GM21619 (cell line): Measurements from ENCODE around the gene MED13L.

ENCODE experiments used
- ATAC-seq: cut with Tn5 transposase; IDR thresholded peaks from one replicate; pipeline ENCODE4 v1.9.1; 2021; ENCODE audit not compliant: unreplicated experiment

Gene MED13L

DNA sequence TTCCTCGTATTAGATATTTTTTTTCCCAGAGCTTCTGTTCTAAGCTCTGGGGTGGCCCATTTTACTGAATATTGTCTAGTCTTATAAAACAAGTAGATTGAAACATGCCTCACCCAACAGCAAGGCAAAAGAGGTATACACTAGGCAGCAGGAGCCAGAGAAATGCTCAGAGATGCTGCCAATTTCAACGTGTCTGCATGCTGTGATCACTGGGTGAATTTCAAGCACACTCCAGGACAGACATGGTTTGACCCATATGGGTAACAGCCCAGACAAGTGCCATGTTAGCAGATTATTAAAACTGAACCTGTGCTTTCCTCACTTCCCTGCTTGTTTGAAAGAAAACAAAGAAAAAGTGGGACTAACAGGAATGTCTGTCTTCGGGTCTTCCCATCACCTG lies 321.3 kb downstream of the MED13L start:
- ATAC-seq = no peak

DNA sequence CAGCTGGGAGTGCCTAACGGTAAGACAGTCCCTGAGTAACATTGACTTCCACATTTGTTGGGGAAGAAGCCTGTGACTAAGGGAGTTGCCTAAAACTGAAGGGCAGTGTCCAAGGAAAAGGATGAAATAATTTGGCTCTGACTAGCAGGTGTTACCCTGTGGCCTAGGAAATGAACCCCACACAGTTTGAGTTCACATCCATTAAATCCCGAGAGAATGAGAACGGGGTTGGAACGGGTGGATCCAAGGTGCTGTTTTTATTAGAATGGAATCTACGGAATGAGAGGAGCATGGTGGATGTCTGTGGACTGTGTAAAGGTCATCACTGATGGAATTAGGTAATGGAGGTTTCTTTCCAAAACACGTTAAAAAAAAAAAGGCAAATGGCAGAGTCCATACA lies 324.0 kb downstream of the MED13L start:
- ATAC-seq = no peak

DNA sequence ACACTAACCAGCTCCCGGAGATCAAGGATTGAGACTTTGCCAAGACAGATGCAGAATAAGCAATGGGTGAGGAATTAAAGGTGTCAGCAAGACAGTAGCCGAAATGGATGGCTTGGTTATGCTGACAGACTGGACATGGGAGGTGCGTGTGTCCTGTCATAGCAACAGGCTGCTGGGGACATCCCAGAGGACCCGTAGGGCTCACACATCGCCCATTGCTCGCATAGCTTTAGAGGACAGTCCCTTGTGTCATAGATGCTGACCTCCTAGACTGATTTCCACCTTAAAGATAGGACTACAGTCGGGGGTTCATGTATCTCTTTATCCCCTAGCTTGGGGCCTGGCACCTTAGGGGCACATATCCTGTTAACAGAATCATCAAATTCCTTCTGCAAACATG lies 324.5 kb downstream of the MED13L start:
- ATAC-seq = no peak

DNA sequence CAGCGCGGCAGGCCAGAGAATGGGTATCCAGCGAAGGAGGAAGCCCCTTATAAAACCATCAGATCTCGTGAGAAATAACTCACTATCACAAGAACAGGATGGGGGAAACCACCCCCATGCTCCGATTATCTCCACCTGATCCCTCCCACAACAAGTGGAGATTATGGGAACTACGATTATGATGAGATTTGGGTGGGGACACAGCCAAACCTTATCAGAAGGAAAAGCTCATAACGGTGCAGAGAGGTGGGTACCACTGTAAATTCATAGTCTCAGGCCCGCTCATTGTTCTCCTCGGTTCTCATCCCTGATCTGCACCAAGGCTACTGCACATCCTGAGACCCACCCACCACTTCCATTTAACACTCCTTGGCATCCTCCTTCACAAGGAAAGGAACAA lies 326.5 kb downstream of the MED13L start:
- ATAC-seq = no peak

DNA sequence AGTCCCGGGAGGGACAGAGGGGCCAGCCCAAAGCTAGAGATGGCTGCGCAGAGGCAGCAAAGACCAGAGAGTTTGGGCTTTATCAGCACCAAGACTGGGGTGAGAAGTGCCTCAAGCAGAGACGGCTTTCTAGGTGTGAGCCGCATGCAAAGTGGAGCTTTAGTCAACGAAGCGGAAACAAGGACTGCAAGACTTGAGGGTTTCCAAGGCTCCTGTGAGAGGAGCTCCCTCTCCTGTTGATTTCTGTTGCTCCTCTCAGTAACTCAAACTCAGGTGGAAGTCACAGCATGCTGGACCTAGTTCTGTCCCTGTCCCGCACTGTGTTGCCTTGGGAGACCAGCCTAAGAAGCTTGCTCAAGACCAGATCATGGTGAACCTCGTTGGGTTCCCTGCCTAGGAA lies 327.8 kb downstream of the MED13L start:
- no peak for ATAC-seq

DNA sequence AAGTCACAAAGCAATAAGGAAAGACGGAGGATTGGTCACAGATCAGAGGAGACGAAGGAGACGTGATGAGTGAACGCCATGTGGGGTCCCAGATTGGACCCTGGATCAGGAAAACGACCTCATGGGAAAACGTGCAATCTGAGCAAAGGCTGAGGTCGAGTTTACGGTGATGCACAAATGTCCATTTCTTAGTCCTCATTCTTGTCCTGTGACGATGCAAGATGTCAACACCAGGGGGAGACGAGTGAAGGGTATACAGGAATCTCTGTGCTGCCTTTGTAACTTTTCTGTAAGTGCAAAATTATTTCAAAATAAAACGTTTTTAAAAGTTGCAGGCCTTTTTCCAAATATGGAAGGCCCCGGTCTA lies 329.8 kb downstream of the MED13L start:
- no peak for ATAC-seq

DNA sequence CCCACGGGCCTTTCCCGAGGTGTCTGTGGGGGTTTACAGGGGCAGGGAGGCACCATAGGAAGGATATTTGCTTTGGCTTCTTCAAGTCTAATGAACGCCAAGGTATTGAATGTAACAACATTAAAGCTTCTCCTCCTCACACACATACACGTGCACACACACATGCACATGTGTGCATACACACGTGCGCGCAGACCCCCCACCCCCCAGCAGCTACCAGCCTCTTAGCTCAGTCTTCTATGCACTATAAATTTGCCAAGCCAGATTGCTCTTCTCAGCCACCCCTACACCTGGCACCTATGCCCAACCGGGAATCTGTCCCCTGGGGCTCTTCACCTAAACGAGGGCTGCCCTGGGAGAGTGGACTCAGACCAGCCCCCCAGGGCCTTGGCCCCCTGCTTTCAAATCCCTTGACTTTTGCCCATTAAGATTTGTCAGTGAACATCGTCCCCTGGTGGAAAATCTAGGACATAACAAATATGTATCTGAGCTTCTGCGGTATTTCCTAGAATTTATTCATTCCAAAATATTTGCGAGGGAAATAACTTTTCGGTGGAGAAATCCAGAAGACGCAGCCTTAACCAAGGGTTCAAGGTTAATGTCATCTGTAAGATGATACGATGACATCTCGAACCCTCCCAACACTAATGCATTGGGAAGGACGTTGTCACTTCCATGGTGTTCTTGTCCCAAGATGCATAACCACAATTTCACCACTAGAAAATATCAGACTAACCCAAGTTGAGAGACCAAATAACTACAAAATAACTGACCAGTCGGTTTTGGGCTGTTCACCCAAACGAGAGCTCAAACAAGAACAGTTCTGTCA lies 330.4 kb downstream of the MED13L start:
- no peak for ATAC-seq

DNA sequence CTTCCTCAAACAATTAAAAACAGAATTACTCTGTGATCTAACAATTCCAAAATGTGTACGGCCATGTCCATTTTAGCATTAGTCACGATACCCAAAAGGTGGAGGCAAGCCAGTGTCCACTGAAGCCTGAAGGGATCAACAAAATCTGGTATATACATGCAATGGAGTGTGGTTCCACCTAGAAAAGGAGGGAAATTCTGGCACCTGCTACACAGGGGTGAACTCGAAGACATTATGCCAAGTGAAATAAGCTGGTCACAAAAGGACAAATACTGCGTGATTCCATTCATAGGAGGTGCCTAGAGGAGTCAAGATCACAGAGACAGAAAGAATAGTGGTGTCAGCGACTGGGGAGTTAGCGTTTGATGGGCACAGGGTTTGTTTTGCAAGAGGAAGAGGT lies 331.4 kb downstream of the MED13L start:
- no peak for ATAC-seq

DNA sequence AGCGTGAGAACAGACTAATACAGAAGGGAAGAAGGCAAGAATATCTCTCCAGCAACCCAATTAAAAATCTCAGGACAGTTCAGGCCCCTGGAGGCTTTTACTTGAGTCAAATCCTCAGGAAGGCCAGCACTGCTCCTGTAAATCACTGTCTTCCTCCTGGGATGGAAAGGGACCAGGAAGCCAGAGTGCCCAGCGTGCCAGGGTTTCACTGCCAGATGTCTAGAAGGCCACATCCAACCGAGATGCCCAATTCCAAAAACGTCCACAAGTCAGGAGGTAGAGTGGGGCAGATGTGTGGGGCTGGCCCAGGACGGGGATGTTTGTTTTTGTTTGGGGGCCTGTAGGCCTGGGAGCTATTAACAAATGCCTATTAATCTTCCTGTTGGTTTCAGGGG lies 332.0 kb downstream of the MED13L start:
- ATAC-seq = no peak

DNA sequence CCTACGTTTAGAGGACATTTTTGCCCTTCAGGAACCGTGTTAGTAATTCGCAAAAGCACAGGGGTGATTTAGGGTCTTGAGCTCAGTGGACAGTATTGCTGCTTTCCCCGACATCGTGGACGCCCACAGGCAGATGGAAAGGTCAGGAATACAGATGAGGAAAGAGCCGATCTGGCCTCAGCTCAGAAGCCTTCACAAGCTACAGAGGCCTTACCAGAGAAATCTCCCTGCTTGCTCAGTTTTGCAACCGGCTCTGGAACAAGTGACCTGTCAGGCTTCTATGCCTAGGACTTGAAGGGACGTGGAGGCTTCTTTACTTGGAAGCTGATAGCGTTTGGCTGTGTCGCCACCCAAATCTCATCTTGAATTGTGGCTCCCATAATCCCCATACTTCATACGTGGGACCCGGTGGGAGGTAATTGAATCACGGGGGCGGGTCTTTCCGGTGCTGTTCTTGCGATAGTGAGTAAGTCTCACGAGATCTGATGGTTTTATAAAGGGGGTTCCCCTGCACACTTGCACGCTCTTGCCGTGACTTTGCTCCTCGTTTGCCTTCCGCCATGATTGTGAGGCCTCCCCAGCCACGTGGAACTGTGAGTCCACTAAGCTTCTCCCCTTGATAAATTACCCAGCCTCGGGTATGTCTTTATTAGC lies 332.5 kb downstream of the MED13L start:
- ATAC-seq = no peak

DNA sequence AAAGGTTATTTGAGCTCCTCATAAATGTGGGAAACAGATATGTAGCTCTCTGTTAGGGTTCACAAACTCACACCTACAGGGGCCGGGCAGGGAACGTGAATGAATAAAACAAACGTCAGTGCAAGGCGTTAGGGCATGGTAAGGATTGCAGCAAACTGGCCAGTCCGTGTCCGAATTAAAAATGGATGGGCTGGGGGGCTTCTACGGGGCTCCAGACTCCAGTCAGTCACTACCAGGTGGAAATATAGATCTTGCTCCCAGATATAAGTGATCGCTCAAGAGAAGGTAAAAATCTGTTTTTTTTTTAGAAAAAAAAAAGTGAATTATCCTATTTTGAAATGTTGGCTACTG lies 333.1 kb downstream of the MED13L start:
- ATAC-seq = no peak

DNA sequence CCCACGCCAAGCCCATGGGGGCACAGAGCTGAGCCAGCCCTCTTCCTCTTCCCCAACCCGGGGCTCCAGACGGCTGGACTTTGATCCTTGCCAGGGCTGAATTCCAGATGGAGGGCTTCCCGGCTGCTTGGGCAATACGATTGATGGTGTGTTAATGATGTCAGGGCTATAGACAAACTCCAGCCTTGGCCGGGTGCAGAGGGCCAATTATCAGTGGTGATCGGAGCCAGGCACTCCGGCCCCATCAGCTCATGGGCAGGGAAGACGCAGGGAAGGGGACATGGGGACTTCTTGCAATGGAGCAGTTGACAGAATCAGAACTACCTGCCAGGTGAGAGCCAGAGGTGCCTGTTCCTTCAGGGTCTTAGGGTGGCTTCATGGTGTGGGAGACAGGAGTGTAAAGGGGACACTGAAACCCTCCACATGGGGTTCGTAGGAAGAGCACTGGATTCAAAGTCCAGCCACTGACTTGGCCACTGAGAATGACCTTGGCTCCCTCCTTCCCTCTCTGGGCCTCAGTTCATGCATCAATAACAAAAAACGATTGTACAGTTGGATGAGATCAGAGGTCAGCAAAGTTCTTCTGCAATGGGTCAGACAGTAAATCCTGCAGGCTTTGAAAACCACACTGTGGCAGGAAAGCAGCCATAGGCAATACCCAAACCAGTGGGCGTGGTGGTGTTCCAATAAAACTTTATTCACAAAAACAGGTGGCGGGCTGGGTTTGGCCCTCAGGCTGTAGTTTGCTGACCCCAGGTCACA lies 333.7 kb downstream of the MED13L start:
- ATAC-seq = no peak

DNA sequence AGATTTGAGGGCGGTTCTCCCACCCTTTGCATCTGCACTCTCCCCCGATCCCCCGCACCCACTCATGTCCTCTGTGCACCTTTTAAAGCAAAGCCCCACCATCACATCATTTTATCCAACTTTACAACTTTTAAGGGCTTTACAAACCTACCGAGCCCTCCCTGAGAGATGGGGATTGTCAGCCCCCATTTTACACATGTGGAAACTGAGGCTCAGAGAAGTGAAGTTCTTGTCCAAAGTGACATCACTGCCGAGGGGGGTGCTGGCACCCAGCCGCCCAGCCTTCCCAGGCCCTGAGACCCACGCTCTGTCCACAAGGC lies 334.2 kb downstream of the MED13L start:
- no peak for ATAC-seq

DNA sequence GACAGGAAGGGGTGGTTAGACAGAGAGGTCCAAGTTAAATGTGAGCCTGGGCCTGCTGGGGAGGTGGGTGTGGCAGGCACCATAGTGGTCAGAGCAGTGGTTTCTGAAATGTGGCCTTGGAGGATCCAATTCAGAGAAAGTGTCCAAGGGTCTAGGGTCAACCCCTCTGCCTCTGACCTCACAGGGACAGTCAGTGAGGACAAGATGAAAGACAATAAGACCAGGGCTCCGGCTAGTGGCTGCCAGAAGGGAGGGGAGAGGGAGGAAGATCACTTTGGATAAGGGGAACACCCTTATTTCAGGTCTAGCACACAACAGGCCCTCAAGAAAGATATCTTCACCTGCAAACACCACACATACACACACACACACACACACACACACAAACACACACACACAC lies 335.1 kb downstream of the MED13L start:
- ATAC-seq = no peak

DNA sequence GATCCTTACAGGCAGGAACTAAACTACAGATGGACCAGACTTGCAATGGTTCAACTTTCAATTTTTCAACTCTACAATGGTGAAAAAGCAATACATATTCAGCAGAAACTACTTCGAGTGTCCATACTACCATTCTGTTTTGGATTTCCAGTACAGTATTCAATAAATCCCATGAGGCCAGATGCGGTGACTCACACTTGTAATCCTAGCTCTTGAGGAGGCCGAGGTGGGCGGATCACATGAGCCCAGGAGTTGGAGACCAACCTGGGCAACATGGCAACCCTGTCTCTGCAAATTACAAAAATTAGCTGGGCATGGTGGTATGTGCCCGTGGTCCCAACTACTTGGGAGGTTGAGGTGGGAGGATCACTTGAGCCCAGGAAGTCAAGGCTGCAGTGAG lies 336.1 kb downstream of the MED13L start:
- ATAC-seq = no peak

DNA sequence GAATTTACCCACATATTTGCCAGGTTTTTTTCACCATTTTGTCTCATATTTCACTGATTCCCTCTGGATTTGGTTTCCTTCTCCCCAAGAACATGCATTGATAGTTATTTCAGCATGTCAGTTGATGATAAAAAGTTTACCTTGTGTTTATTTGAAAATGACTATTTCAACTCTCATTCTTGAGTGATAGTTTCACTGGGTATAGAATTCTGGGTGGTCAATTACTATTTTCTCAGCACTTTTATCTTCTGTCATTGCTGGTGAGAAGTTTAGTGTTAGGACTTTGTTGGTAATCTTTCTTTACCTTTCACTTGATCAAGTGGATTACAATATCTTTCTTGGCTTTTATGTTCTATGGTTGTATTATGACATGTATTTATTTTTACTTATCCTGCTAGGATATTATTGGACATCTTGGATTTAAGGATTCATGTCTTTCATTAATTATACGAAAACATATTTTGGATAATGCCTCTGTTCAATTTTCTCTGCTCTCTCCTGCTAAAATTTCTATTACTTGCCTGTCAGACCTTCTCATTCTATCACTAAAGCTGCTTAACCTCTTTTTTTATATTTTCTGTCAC lies 338.6 kb downstream of the MED13L start:
- no peak for ATAC-seq

DNA sequence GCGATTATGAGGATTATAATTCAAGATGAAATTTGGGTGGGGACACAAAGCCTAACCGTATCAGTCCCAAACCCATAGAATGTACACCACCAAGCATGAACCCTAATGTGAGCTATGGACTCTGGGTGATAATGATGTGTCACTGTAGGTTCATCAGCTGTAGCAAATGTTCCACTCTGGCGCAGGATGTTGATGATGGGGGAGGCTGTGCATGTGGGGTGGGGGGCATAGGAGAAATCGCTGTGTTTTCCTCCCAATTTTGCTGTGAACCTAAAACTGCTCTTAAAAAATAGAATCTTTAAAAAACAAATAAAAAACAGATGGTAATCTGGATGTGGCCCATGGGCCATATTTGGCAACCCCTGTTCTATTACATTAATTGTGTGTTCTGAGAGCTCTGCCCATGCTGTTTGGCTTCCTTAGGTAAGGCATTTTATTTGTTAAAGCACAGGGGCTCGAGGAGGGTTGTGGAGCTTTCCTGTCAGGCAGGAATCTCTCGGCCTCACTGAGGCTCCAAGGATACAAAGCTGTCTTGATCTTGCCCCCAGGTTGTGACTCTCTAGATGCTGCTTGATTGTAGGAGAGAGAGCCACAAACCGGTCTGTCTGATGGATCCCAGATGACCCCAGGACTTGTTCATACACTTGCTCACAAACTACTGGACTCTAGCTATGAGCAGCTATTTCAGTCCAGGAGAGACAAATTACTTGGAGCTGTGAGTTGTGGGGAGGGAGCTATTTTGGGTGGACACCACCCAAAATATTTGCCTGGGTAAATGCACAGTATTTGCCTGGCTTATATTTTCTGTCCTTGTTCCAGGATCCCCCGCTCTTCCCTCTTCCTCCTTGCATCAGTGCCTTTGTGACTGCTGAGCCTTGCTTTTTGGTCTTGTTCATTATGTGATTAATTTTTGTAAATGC lies 340.2 kb downstream of the MED13L start:
- ATAC-seq = no peak

DNA sequence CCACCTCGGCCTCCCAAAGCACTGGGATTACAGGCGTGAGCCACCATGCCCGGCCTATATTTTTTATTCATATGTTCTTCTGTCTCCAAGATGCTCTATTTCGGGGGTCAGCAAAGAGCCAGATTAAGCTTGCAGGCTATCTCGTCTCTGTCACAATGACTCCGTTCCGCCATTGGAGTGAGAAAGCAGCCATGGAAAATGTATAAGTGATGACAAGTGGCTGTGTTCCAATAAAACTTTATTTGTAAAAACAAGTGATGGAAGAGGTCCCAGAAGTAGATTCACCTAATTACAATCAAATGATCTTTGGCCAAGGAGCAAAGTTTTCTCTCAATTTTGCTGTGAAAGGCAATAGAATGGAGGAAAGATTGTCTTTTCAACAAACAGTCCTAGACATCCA lies 342.6 kb downstream of the MED13L start:
- no peak for ATAC-seq

DNA sequence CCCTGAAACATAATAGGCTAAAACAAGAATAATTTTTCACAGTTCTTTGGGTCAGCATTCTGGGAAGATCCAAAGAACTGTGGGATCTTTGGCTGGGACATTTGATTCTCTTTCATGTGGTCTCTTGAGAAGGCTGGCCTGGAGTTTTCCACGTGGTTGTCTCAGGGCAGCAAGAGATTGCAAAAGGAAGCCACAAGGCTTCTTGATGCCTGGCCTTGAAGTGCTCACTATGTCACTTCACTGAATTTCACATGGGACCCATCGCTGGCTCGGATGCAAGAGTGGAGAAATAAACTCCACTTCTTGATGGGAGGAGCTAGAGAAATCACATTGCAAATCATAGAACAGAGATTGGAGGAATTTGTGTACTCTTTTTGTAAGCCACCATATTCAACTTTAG lies 343.4 kb downstream of the MED13L start:
- no peak for ATAC-seq

DNA sequence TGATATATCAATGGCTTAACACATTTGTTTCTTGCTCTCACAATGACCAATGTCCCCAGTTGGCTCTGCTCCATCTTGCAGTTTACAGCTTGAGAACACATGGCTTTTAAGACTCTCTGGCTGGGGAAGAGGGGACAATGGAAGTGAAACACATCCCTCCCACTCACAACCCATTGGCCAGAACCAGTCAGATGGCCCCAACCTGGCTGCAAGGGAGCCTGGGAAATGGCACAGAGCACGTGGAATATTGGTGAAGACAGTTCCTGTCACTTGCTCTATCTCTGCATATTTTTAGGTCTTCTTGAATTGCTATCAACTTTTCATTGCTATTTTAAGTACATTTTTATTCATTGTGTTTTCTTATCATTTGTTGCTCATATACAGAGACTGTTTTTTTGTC lies 345.4 kb downstream of the MED13L start:
- no peak for ATAC-seq

DNA sequence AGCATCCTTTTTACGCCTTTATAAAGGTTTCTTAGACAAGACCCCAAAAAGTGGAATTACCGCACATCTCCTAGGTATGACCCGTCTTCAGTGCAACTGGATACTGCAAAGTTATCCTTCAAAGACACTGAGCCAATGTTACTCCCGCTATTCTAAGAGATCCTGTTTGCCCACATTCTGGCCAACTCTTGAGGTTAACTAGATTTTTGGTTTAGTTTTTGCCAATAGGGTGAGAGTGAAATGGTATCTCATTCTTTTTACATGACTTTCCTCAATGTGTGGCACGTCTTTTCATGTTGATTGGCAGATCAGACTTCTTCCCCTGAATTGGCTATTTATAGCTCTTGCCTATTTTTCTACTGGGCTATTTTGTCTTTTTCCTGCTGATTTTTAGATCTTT lies 347.2 kb downstream of the MED13L start:
- ATAC-seq = no peak
